Activated T-helper 17 cell treated with anti-CD3 and anti-CD28 coated beads, Interleukin-2, amount 50 U/mL, for 72 hours (primary cell): ENCODE measurements around the gene FRMD4A. TPM values are rescaled to one million over a fixed set of nuclear protein-coding genes. Genes with fewer than 3 reads are reported as not detected.
A peak's percentile ranks its signal among the peaks of the same experiment; 100 is the strongest.

ENCODE experiments used
- ATAC-seq: fragments of 150-1000 bp; cut with Tn5 transposase; replicated peaks from 2 replicates; pipeline ENCODE4 v1.10.0; 2021; ENCODE audit warnings: mild to moderate bottlenecking, moderate library complexity
- H3K27ac Mint-ChIP-seq: one replicate; pipeline ENCODE4 v1.8.0; 2022; ENCODE audit warnings: mixed read lengths
- H3K27me3 Mint-ChIP-seq: one replicate; pipeline ENCODE4 v1.8.0; 2022; ENCODE audit warnings: mixed read lengths
- H3K36me3 Mint-ChIP-seq: one replicate; pipeline ENCODE4 v1.8.0; 2022; ENCODE audit warnings: low read depth, mild to moderate bottlenecking, mixed read lengths
- H3K4me1 Mint-ChIP-seq: one replicate; pipeline ENCODE4 v1.8.0; 2022; ENCODE audit warnings: mixed read lengths
- H3K4me3 Mint-ChIP-seq: one replicate; pipeline ENCODE4 v1.8.0; 2022; ENCODE audit warnings: mild to moderate bottlenecking, mixed read lengths
- H3K9me3 Mint-ChIP-seq: one replicate; pipeline ENCODE4 v1.8.0; 2022; ENCODE audit warnings: mixed read lengths
- total RNA-seq, 2 donors: library from RNA; stranded (reverse); gene quantifications; one replicate each; pipeline ENCODE4 v1.2.3, GENCODE V29; 2022

Gene FRMD4A
- total RNA-seq, 2 donors from 2014 or later = 0.69 to 2.0 TPM

DNA sequence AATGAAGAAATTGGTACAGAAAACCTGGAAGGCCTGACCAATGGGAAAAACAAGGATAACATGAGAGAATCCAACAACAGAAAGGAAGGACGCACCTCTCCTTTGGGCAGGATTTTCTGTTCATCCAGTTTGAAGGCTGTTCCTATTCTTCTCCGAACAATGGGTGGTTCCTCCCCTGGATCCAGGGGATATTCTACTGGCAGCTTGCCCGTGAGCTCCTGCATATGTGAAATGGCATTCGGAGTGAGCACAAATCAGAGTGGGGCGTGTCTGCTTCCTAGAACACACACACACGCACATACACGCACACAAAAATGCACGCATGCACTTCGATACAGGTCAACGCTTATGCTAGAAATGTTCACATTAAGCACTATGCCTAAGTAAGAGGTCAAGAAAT is 660.4 kb downstream of the FRMD4A start:
- no peaks in the 10 kb centered on the region for H3K27me3 Mint-ChIP-seq
- no peaks in the 10 kb centered on the region for H3K36me3 Mint-ChIP-seq
- no peaks in the 10 kb centered on the region for H3K4me1 Mint-ChIP-seq
- H3K9me3 Mint-ChIP-seq = no peaks in the 10 kb centered on the region
- H3K4me3 Mint-ChIP-seq = no peak overlapping the region
- ATAC-seq = no peak
- no peak overlapping the region for H3K27ac Mint-ChIP-seq

GRCh38 chr10:13669901-13670300 is 660.8 kb downstream of the FRMD4A start:
- Mint-ChIP-seq H3K27me3 (no peaks in the 10 kb centered on the region), H3K27ac (no peak overlapping the region), H3K4me1 (no peaks in the 10 kb centered on the region), H3K4me3 (no peak overlapping the region), H3K36me3 (no peaks in the 10 kb centered on the region), H3K9me3 (no peaks in the 10 kb centered on the region)
- ATAC-seq = no peak

GRCh38 chr10:13669182-13669855 is 661.4 kb downstream of the FRMD4A start:
- ATAC-seq = no peak

GRCh38 chr10:13668126-13668525 is 662.6 kb downstream of the FRMD4A start:
- Mint-ChIP-seq H3K27me3 (no peaks in the 10 kb centered on the region), H3K36me3 (no peaks in the 10 kb centered on the region), H3K9me3 (no peaks in the 10 kb centered on the region), H3K4me1 (no peaks in the 10 kb centered on the region), H3K27ac (no peak overlapping the region), H3K4me3 (no peak overlapping the region)
- ATAC-seq = no peak

More at GRCh38 chr10:13669182-13669855, 661.4 kb downstream of the FRMD4A start:
- Mint-ChIP-seq H3K27me3 (no peaks in the 10 kb centered on the region), H3K9me3 (no peaks in the 10 kb centered on the region), H3K4me1 (no peaks in the 10 kb centered on the region), H3K36me3 (no peaks in the 10 kb centered on the region), H3K4me3 (no peak overlapping the region), H3K27ac (no peak overlapping the region)

- H3K4me1 Mint-ChIP-seq = no peaks in the 10 kb centered on the region
- H3K27me3 Mint-ChIP-seq = no peaks in the 10 kb centered on the region
- no peak for ATAC-seq
- H3K9me3 Mint-ChIP-seq = no peaks in the 10 kb centered on the region
- H3K36me3 Mint-ChIP-seq = no peaks in the 10 kb centered on the region
- no peak overlapping the region for H3K27ac Mint-ChIP-seq
- no peak overlapping the region for H3K4me3 Mint-ChIP-seq
Measured at GRCh38 chr10:13665516-13666262, 665.0 kb downstream of the FRMD4A start.

DNA sequence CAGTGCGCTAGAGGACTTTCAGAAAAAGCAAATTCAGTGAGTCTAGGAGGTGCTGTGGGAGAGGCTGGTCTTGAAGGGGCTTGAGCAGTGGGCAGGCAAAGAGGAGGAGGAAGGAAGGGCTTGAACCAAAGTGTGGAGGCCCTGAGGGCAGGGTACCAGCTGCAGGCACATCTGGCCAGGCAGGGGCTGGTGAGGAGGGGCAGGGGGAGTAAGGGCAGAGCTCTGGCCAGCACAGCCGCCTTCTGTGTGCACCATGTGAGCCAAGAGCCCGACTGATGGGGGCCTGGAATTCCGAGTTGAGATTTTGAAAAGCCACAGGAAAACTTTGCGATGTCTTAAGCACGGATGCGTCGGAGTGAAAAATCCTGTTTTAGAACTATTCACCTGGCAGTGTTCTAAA is 669.5 kb downstream of the FRMD4A start:
- peaks cover 4% of the 10 kb centered on the region for H3K4me1 Mint-ChIP-seq
- H3K36me3 Mint-ChIP-seq = no peaks in the 10 kb centered on the region
- H3K27me3 Mint-ChIP-seq = no peaks in the 10 kb centered on the region
- peak overlapping the region; percentile 18 for H3K27ac Mint-ChIP-seq
- H3K4me3 Mint-ChIP-seq = no peak overlapping the region
- no peaks in the 10 kb centered on the region for H3K9me3 Mint-ChIP-seq
- no peak for ATAC-seq

DNA sequence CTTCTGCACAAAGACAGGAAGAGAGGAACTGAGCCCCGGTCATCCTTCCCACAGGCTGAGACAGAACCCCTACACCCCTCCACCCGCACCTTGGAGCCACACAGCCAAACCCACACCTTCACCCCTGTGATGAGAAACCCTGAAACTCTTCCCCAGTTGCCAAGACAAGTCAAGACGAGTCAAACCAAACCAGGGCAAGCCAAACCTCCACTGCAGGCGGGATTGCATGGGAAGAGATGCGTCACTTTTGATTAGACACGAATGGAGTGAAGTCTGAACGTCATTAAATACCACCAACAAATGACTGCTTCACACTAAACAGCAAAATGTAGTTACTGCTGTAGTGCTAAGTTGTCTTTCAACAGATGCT is 670.2 kb downstream of the FRMD4A start:
- no peak overlapping the region for H3K4me3 Mint-ChIP-seq
- H3K27me3 Mint-ChIP-seq = no peaks in the 10 kb centered on the region
- H3K27ac Mint-ChIP-seq = no peak overlapping the region
- H3K36me3 Mint-ChIP-seq = no peaks in the 10 kb centered on the region
- H3K9me3 Mint-ChIP-seq = no peaks in the 10 kb centered on the region
- peaks cover 4% of the 10 kb centered on the region for H3K4me1 Mint-ChIP-seq
- peak; percentile 21 for ATAC-seq

DNA sequence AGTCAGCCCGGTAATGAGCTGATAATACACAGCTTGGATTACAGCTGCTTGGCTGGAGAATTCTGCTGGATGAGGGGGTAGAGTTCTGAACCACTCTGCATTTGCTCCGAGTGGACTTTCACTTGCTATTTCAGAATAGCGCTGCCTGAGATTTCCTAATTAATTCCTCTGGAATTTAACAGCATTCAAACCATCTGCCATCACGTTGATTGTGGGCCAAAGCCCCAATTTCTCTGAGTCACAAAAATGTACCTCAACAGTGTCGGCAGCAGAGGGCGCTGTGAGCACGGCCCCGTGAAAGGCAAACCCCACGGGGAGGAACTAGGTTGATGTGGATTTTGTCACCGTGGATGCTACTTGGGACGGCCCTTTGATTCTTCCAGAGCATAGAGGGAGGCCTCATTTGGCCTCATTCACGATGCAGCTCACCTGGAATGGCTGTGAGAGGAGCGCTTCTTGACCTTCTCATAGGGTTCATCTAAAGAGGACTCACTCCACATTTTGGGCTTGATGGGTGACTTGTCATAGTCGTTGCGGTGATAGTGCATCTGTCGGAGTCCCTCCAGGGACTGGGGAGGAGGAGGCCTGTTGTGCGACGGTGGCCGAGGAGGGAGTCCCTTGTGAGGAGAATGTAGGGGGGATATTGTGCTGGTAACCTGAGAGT is 670.7 kb downstream of the FRMD4A start:
- H3K4me1 Mint-ChIP-seq = peaks cover 4% of the 10 kb centered on the region

GRCh38 chr10:13658871-13659685 is 671.6 kb downstream of the FRMD4A start:
- Mint-ChIP-seq H3K36me3 (no peaks in the 10 kb centered on the region), H3K4me1 (peaks cover 4% of the 10 kb centered on the region), H3K9me3 (no peaks in the 10 kb centered on the region), H3K27ac (no peak overlapping the region), H3K27me3 (no peaks in the 10 kb centered on the region), H3K4me3 (no peak overlapping the region)
- no peak for ATAC-seq

More for the DNA sequence above, 670.7 kb downstream of the FRMD4A start:
- H3K27ac Mint-ChIP-seq = no peak overlapping the region
- H3K9me3 Mint-ChIP-seq = no peaks in the 10 kb centered on the region
- H3K36me3 Mint-ChIP-seq = no peaks in the 10 kb centered on the region
- ATAC-seq = peak; percentile 47
- H3K27me3 Mint-ChIP-seq = no peaks in the 10 kb centered on the region
- no peak overlapping the region for H3K4me3 Mint-ChIP-seq

GRCh38 chr10:13658264-13658663 is 672.5 kb downstream of the FRMD4A start:
- no peak for ATAC-seq
- Mint-ChIP-seq H3K27me3 (no peaks in the 10 kb centered on the region), H3K4me3 (no peak overlapping the region), H3K36me3 (no peaks in the 10 kb centered on the region), H3K4me1 (peaks cover 4% of the 10 kb centered on the region), H3K27ac (no peak overlapping the region), H3K9me3 (no peaks in the 10 kb centered on the region)

DNA sequence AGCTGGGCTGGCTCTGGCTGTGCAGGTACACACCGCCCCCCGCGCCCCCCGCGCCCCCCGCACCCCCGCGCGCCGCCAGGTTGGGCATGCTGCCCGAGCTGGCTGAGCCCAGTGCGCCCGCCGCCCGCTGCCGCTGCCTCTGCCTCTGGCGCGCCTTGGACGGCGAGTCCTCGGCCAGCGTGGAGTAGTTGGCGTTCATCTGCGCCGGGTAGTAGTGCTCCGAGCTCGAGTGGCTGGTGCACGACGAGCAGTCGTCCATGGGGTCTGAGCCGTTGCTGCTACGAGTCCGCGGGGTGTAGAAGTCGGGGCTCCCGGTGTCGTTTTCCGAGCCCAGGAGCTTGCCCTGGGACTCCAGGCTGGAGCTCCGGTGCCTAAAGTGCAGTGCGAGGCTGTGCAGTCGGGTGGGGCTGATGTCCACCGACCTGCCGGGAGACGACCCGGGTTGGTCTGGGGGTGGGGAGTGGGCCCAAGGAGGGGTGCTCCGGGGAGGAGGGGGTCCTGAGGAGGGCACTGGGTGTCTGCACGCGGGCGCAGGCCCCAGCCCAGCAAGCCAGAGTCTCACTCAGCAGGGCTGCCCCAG is 673.5 kb downstream of the FRMD4A start:
- H3K27ac Mint-ChIP-seq = no peak overlapping the region
- H3K4me3 Mint-ChIP-seq = no peak overlapping the region
- no peak for ATAC-seq
- no peaks in the 10 kb centered on the region for H3K36me3 Mint-ChIP-seq
- H3K27me3 Mint-ChIP-seq = no peaks in the 10 kb centered on the region
- H3K9me3 Mint-ChIP-seq = no peaks in the 10 kb centered on the region
- H3K4me1 Mint-ChIP-seq = peaks cover 4% of the 10 kb centered on the region

DNA sequence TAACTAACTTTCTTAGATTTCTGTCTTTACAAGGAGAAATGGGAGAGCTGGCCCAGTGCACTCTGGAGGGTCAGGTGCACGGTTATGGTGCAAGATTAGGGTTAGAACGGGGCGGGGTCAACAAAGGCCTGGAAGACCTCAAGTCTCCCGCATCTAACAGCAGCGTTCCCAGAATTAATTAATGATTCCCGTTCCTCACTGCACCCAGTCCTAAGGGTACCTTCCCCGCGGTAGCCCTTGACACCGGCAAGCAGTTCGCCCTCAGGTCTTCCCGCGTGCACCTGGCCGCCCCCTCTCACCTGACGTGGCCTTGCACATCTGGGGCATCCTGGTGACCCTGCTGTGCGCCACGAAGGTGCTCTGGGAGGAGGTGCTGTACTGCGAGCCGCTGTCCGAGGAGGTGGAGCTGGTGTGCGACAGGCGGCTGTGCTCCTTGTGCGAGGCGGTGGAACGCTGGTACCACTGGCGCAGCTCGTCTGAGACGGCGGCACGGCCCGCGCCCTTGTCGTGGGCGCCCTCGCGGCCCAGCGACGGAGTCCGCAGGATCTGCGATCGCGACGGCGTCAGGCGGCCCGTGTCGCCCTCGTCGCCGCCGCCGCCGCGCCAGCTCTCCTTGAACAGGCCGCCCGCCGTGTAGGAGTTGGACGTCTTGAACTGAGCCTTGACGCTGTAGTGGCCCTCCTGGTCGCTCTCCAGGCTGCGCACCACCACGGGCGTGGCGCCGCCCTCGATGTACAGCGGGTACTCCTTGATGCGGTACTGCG is 674.2 kb downstream of the FRMD4A start:
- Mint-ChIP-seq H3K27me3 (no peaks in the 10 kb centered on the region), H3K36me3 (no peaks in the 10 kb centered on the region), H3K27ac (no peak overlapping the region), H3K4me1 (peaks cover 4% of the 10 kb centered on the region), H3K9me3 (no peaks in the 10 kb centered on the region), H3K4me3 (no peak overlapping the region)
- ATAC-seq = no peak

DNA sequence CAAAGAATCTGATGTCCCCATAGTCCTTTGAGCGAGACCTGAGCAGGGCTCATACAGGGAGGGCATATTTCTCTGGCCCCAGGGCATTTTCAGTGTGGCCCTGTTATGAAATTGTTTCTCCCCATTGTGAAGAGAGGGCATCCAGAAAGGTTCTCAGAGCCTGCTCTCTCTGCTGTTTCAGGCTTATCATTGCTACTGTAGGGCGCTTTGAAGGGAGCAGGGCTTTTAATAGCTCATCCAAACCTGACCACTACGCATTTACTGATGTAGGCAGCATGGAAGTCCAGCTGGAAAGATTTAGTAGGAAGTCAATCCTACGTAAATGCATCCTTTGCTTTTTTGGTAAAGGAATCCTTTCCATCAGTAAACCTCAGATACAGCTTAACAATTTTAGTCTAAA is 675.9 kb downstream of the FRMD4A start:
- H3K4me1 Mint-ChIP-seq = peaks cover under 1% of the 10 kb centered on the region
- H3K27ac Mint-ChIP-seq = no peak overlapping the region
- H3K36me3 Mint-ChIP-seq = no peaks in the 10 kb centered on the region
- H3K27me3 Mint-ChIP-seq = no peaks in the 10 kb centered on the region
- H3K9me3 Mint-ChIP-seq = no peaks in the 10 kb centered on the region
- no peak for ATAC-seq
- no peak overlapping the region for H3K4me3 Mint-ChIP-seq
